Osteocyte (in vitro differentiated cells): Measurements from ENCODE around the gene CCDC27. TPM values are rescaled to one million over a fixed set of nuclear protein-coding genes. Genes with fewer than 3 reads are reported as not detected.
"Not testable (repeated sequence)": the region's sequence is repeated elsewhere in the genome, so short reads cannot be mapped to it uniquely, and the experiment has no call there.

Experiments used
- DNase-seq: peaks from one replicate; pipeline ENCODE4 v3.0.0; 2021; ENCODE audit warnings: mixed read lengths; ENCODE audit not compliant: unreplicated experiment; ENCODE audit errors: extremely low spot score
- H3K27ac Mint-ChIP-seq: one replicate; pipeline ENCODE4 v1.8.0; 2021; ENCODE audit warnings: mild to moderate bottlenecking, mixed read lengths; ENCODE audit not compliant: unreplicated experiment
- H3K27me3 Mint-ChIP-seq: one replicate; pipeline ENCODE4 v1.8.0; 2021; ENCODE audit warnings: mixed read lengths; ENCODE audit not compliant: unreplicated experiment
- H3K36me3 Mint-ChIP-seq: one replicate; pipeline ENCODE4 v1.8.0; 2021; ENCODE audit warnings: mixed read lengths; ENCODE audit not compliant: unreplicated experiment
- H3K4me1 Mint-ChIP-seq: one replicate; pipeline ENCODE4 v1.8.0; 2021; ENCODE audit warnings: mixed read lengths; ENCODE audit not compliant: unreplicated experiment
- H3K4me3 Mint-ChIP-seq: one replicate; pipeline ENCODE4 v1.8.0; 2021; ENCODE audit warnings: mild to moderate bottlenecking, moderate library complexity, mixed read lengths; ENCODE audit not compliant: unreplicated experiment
- H3K9me3 Mint-ChIP-seq: one replicate; pipeline ENCODE4 v1.8.0; 2021; ENCODE audit warnings: mixed read lengths; ENCODE audit not compliant: unreplicated experiment
- total RNA-seq: library from RNA; stranded (reverse); gene quantifications from 2 replicates; pipeline ENCODE4 v1.2.1, GENCODE V29; 2021
- TF ChIP-seq, protein P1 (sequence below): fragments of 200-600 bp; sonication (generic); IDR thresholded peaks from 2 replicates; pipeline ENCODE4 v1.5.0; 2021; ENCODE audit warnings: antibody characterized with exemption, mild to moderate bottlenecking, moderate library complexity

The CCDC27 gene
- total RNA-seq, 1 donor from 2014 or later = not detected

DNA sequence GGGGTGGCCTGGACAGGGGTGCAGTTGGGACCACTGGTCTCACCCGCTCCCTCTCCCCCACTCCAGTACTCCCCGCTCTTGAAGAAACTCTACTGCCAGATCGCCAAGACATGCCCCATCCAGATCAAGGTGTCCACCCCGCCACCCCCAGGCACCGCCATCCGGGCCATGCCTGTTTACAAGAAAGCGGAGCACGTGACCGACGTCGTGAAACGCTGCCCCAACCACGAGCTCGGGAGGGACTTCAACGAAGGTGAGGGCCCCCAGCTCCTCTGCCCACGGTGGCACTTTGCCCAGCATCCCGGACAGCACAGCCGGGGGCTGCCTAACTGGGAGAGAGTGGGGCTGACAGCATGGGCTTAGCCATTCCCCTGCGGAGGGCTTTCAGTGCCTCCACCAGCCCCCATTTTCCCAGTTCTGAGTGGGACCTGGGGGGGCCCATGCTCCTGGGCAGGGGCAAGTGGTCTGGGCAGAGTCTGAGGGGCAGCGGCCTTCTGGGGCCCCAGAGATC is 30.2 kb upstream of the CCDC27 start:
- Mint-ChIP-seq H3K4me1 (peaks cover 2% of the 10 kb centered on the region), H3K27me3 (no peaks in the 10 kb centered on the region), H3K36me3 (no peaks in the 10 kb centered on the region), H3K9me3 (no peaks in the 10 kb centered on the region), H3K27ac (no peak overlapping the region), H3K4me3 (no peak overlapping the region)
- TF ChIP-seq, protein P1, sequence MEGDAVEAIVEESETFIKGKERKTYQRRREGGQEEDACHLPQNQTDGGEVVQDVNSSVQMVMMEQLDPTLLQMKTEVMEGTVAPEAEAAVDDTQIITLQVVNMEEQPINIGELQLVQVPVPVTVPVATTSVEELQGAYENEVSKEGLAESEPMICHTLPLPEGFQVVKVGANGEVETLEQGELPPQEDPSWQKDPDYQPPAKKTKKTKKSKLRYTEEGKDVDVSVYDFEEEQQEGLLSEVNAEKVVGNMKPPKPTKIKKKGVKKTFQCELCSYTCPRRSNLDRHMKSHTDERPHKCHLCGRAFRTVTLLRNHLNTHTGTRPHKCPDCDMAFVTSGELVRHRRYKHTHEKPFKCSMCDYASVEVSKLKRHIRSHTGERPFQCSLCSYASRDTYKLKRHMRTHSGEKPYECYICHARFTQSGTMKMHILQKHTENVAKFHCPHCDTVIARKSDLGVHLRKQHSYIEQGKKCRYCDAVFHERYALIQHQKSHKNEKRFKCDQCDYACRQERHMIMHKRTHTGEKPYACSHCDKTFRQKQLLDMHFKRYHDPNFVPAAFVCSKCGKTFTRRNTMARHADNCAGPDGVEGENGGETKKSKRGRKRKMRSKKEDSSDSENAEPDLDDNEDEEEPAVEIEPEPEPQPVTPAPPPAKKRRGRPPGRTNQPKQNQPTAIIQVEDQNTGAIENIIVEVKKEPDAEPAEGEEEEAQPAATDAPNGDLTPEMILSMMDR = no peak
- no peak for DNase-seq

DNA sequence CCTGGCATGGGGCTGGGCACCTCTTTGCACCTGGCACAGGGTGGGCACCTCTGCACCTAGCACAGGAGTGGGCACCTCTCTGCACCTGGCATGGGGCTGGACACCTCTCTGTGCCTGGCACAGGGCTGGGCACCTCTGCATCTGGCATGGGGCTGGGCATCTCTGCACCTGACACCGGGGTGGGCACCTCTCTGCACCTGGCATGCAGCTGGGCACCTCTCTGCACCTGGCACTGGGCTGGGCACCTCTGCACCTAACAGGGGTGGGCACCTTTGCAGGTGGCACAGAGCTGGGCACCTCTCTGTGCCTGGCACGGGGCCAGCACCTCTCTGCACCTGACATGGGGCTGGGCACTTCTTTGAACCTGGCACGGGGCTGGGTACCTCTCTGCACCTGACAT is 29.4 kb upstream of the CCDC27 start:
- Mint-ChIP-seq H3K27me3 (no peaks in the 10 kb centered on the region), H3K9me3 (no peaks in the 10 kb centered on the region), H3K4me3 (no peak overlapping the region), H3K27ac (no peak overlapping the region), H3K4me1 (peaks cover 2% of the 10 kb centered on the region), H3K36me3 (no peaks in the 10 kb centered on the region)
- TF ChIP-seq, protein P1 = no peak
- DNase-seq = no peak

DNA sequence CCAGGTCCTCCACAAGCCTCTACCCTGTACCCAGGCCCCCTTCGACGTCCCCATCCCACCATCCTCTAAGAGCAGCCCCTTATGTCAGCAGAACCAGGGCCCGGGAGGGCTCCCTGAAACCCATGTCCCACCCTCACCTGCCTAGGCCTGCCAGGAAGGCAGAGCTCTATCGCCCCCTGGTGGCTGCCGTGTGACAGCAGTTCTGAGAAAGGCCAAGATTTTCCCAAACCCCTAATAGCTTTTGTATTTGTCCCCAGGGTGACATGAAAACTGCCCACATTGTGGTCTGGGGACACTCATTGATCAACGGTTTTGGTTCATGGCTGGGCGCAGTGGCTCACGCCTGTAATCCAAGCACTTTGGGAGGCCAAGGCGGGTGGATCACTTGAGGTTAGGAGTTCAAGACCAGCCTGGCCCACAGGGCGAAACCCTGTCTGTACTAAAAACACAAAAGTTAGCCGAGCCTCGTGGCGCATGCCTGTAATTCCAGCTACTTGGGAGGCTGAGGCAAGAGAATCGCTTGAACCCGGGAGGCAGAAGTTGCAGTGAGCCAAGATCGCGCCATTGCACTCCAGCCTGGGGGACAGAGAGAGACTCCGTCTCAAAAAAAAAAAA is 27.7 kb upstream of the CCDC27 start:
- not testable (repeated sequence) for H3K4me1 Mint-ChIP-seq, H3K27me3 Mint-ChIP-seq, H3K27ac Mint-ChIP-seq, H3K36me3 Mint-ChIP-seq, H3K4me3 Mint-ChIP-seq, H3K9me3 Mint-ChIP-seq
- TF ChIP-seq, protein P1 = peak; percentile 96
- peak; percentile 91 for DNase-seq

DNA sequence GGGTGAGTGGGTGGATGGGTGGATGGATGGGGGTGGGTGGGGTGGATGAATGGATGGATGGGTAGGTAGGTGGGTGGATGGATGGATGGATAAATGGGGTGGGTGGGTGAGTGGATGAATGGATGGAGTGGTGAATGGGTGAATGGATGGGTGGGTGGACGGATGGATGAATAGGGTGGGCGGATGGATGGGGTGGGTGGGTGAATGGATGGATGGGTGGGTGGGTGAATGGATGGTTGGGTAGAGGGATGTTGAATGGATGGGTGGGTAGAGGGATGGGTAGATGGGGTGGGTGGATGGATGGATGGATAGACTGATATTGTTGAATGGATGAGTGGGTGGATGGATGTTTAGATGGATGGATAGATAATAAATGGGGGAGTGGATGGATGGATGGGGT is 26.9 kb upstream of the CCDC27 start:
- H3K36me3 Mint-ChIP-seq = no peaks in the 10 kb centered on the region
- no peak overlapping the region for H3K27ac Mint-ChIP-seq
- TF ChIP-seq, protein P1 = no peak
- no peaks in the 10 kb centered on the region for H3K9me3 Mint-ChIP-seq
- H3K27me3 Mint-ChIP-seq = no peaks in the 10 kb centered on the region
- H3K4me1 Mint-ChIP-seq = peaks cover 2% of the 10 kb centered on the region
- DNase-seq = no peak
- no peak overlapping the region for H3K4me3 Mint-ChIP-seq

DNA sequence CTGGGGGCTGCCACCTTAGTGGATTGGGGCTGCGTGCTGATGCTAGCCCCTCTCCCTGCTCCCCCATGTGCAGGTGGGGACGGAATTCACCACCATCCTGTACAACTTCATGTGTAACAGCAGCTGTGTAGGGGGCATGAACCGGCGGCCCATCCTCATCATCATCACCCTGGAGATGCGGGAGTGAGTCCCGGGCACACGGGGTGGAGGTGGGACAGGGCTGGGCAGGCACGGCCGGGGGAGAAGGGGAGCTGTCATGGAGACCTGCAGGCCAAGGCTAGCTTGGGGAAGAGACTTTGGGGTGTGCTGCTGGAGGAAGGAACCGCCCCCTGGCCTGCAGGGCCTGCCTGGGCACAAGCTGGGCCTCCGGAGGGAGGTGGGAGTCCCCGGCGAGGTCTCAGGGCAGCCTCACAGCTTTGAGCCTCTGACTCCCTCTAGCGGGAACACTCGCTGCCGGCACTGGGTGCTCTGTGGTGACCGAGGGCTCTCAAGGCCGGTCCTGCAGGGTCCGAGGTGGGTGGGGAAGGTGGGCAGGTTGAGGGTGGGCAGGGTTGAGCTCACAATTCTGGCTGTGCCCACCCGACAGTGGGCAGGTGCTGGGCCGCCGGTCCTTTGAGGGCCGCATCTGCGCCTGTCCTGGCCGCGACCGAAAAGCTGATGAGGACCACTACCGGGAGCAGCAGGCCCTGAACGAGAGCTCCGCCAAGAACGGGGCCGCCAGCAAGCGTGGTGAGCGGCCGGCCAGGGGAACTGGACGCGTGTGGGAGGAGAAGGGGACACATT is 25.0 kb upstream of the CCDC27 start:
- Mint-ChIP-seq H3K27ac (no peak overlapping the region), H3K36me3 (no peaks in the 10 kb centered on the region), H3K9me3 (no peaks in the 10 kb centered on the region), H3K4me1 (peaks cover 6% of the 10 kb centered on the region), H3K4me3 (no peak overlapping the region), H3K27me3 (no peaks in the 10 kb centered on the region)
- TF ChIP-seq, protein P1 = peak; percentile 34
- DNase-seq = no peak
